H1 (cell line): ENCODE measurements around the gene VARS2.
"Not testable (repeated sequence)": the region's sequence is repeated elsewhere in the genome, so short reads cannot be mapped to it uniquely, and the experiment has no call there.

Experiments used
- EGR1 ChIP-seq: IDR thresholded peaks from 2 replicates; pipeline ENCODE4 v1.6.1; 2011; ENCODE audit warnings: low read depth, low read length, borderline replicate concordance
- POLR2A ChIP-seq, 2 experiments: IDR thresholded peaks; 1 replicate in 1 of 2; 2 replicates in 1 of 2; pipeline ENCODE4 v1.6.1; 2011; ENCODE audit warnings: low read depth in 2 of 2, low read length in 2 of 2, mild to moderate bottlenecking in 2 of 2; ENCODE audit errors: control extremely low read depth in 1 of 2
- POLR2AphosphoS5 ChIP-seq: IDR thresholded peaks from 2 replicates; pipeline ENCODE4 v1.6.1; 2011; ENCODE audit warnings: low read depth, low read length
- TF ChIP-seq, protein P1 (sequence below), 3 experiments: IDR thresholded peaks; 1 replicate in 2 of 3; 2 replicates in 1 of 3; pipeline versions ENCODE4 v1.5.1 to v1.6.1; 2011; ENCODE audit warnings: low read length in 3 of 3, mild to moderate bottlenecking in 3 of 3, inconsistent platforms in 2 of 3, low read depth in 1 of 3, moderate library complexity in 1 of 3; ENCODE audit not compliant: insufficient read depth in 1 of 3; ENCODE audit errors: control extremely low read depth in 1 of 3
- TF ChIP-seq, protein P2 (sequence below): IDR thresholded peaks from 2 replicates; pipeline ENCODE4 v1.6.1; 2012; ENCODE audit warnings: low read length, inconsistent platforms

DNA sequence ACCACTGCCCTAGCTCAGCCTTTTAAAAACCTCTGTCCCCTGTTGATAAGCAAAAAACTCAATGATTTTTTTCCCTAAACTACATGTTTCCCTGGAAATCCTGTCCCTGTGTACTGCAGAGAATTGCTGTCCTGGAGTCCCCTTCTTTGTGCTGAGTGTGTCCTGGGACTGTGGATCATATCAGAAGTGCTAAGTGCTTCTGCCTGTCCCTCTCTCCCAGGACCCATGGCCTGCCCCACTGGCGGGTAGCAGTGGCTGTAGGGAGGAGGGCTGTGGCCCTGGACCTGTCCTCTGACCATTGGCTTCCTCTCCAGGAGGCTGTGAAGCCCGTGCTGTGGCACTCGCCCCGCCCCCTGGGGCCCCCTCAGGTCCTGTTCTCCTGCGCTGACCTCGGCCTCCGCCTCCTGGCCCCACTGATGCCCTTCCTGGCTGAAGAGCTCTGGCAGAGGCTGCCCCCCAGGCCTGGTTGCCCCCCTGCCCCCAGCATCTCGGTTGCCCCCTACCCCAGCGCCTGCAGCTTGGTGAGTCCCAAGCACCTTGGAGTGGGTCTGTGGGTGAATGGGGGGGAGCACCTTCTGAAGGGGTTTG, 10.1 kb downstream of the VARS2 start:
- not testable (repeated sequence) for TF ChIP-seq POLR2AphosphoS5; POLR2A (IDR thresholded peaks at IDR 0.05; ENCODE audit: control extremely low read depth in 1 of 2, low read depth in 2 of 2, low read length in 2 of 2); EGR1
- TF ChIP-seq, protein P1, sequence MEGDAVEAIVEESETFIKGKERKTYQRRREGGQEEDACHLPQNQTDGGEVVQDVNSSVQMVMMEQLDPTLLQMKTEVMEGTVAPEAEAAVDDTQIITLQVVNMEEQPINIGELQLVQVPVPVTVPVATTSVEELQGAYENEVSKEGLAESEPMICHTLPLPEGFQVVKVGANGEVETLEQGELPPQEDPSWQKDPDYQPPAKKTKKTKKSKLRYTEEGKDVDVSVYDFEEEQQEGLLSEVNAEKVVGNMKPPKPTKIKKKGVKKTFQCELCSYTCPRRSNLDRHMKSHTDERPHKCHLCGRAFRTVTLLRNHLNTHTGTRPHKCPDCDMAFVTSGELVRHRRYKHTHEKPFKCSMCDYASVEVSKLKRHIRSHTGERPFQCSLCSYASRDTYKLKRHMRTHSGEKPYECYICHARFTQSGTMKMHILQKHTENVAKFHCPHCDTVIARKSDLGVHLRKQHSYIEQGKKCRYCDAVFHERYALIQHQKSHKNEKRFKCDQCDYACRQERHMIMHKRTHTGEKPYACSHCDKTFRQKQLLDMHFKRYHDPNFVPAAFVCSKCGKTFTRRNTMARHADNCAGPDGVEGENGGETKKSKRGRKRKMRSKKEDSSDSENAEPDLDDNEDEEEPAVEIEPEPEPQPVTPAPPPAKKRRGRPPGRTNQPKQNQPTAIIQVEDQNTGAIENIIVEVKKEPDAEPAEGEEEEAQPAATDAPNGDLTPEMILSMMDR (IDR thresholded peaks at IDR 0.05; ENCODE audit: control extremely low read depth in 1 of 3, insufficient read depth in 1 of 3, low read depth in 1 of 3, low read length in 3 of 3), result not testable (repeated sequence)
- TF ChIP-seq, protein P2, sequence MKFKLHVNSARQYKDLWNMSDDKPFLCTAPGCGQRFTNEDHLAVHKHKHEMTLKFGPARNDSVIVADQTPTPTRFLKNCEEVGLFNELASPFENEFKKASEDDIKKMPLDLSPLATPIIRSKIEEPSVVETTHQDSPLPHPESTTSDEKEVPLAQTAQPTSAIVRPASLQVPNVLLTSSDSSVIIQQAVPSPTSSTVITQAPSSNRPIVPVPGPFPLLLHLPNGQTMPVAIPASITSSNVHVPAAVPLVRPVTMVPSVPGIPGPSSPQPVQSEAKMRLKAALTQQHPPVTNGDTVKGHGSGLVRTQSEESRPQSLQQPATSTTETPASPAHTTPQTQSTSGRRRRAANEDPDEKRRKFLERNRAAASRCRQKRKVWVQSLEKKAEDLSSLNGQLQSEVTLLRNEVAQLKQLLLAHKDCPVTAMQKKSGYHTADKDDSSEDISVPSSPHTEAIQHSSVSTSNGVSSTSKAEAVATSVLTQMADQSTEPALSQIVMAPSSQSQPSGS, result not testable (repeated sequence)
